ENCODE measurements around the gene ENTR1. TPM values are rescaled to one million over a fixed set of nuclear protein-coding genes. Genes with fewer than 3 reads are reported as not detected.

Gene ENTR1
- total and polyA plus RNA-seq, 10 of the 15 experiments (the other 5 are each of a cell fraction or from before 2014, with no cell fraction given), result 8.2 to 96.4 (median 41.1) TPM

DNA sequence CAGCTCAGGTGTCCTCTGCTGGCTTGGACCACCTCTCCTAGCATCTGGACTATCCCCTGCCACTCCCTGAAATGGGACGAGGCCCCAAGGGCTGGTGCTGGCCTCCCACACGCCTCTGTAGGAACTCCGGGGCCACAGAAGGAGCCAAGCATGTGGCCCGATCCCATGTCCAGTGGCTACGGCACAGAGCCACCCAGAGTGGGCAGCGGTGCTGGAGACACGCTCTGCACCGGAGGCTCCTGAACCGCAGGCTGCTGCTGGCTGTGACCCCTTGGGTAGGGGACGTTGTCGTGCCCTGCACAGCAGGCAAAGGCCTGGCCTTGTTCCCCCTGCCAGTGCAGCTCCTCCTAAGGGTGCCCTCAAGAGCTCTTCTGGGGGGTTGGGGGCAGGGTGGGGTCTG lies 30.5 kb downstream of the ENTR1 start:
- POLR2A ChIA-PET, result no interaction called here
- Histone ChIP-seq H3K36me3 (ENCODE audit: control insufficient read depth in 2 of 2, insufficient read depth in 2 of 2, low read length in 1 of 2) (peaks cover 0 to 34% of the 10 kb centered on the region in 2 experiments; a peak in 3 of 4 replicates), H3K79me2 (ENCODE audit: control insufficient read depth, insufficient read depth, low read length) (no peaks in the 10 kb centered on the region), H3K9ac (ENCODE audit: control insufficient read depth, insufficient read depth, low read length) (no peak overlapping the region), H3K9me3 (replicated peaks; ENCODE audit: control insufficient read depth, insufficient read depth, low read length) (no peaks in the 10 kb centered on the region), H3K4me2 (ENCODE audit: control insufficient read depth, insufficient read depth) (no peak overlapping the region), H3K27me3 (replicated peaks in 1 of 2; ENCODE audit: control insufficient read depth in 2 of 2, insufficient read depth in 2 of 2, low read length in 1 of 2) (no peaks in the 10 kb centered on the region), H3K4me3 (no peak overlapping the region), H3K4me1 (ENCODE audit: control insufficient read depth, insufficient read depth, low read length) (no peaks in the 10 kb centered on the region), H2AFZ (ENCODE audit: control insufficient read depth, low read depth, low read length) (no peak overlapping the region), H3K27ac (ENCODE audit: control insufficient read depth, insufficient read depth) (no peak overlapping the region), H4K20me1 (ENCODE audit: control insufficient read depth, insufficient read depth) (no peaks in the 10 kb centered on the region)
- CTCF ChIA-PET, result no interaction called here
- intact Hi-C loops (cut with micrococcal nuclease; ENCODE audit: unreplicated experiment), result no loop called here
- no peak for TF ChIP-seq FOXM1 (IDR thresholded peaks at IDR 0.05; ENCODE audit: low read depth, low read length)
- TF ChIP-seq, protein P1, sequence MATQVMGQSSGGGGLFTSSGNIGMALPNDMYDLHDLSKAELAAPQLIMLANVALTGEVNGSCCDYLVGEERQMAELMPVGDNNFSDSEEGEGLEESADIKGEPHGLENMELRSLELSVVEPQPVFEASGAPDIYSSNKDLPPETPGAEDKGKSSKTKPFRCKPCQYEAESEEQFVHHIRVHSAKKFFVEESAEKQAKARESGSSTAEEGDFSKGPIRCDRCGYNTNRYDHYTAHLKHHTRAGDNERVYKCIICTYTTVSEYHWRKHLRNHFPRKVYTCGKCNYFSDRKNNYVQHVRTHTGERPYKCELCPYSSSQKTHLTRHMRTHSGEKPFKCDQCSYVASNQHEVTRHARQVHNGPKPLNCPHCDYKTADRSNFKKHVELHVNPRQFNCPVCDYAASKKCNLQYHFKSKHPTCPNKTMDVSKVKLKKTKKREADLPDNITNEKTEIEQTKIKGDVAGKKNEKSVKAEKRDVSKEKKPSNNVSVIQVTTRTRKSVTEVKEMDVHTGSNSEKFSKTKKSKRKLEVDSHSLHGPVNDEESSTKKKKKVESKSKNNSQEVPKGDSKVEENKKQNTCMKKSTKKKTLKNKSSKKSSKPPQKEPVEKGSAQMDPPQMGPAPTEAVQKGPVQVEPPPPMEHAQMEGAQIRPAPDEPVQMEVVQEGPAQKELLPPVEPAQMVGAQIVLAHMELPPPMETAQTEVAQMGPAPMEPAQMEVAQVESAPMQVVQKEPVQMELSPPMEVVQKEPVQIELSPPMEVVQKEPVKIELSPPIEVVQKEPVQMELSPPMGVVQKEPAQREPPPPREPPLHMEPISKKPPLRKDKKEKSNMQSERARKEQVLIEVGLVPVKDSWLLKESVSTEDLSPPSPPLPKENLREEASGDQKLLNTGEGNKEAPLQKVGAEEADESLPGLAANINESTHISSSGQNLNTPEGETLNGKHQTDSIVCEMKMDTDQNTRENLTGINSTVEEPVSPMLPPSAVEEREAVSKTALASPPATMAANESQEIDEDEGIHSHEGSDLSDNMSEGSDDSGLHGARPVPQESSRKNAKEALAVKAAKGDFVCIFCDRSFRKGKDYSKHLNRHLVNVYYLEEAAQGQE (IDR thresholded peaks at IDR 0.05; ENCODE audit: low read depth, low read length), result no peak
- no peak for TF ChIP-seq ZNF274 (IDR thresholded peaks at IDR 0.05; ENCODE audit: insufficient read depth, insufficient read length)
- TF ChIP-seq KDM1A (IDR thresholded peaks at IDR 0.05; ENCODE audit: borderline replicate concordance), result no peak
- no peak for TF ChIP-seq NR2F1 (conservative IDR thresholded peaks at IDR 0.05)
- TF ChIP-seq RAD21 (IDR thresholded peaks at IDR 0.05; ENCODE audit: insufficient read depth, low read depth, low read length), result no peak
- TF ChIP-seq EP300 (IDR thresholded peaks at IDR 0.05; ENCODE audit: borderline replicate concordance in 1 of 2, control insufficient read depth in 1 of 2, low read depth in 2 of 2, low read length in 2 of 2), result no peak
- TF ChIP-seq CBX3 (IDR thresholded peaks at IDR 0.05; ENCODE audit: borderline replicate concordance, low read depth), result no peak
- TF ChIP-seq WRNIP1 (IDR thresholded peaks at IDR 0.05; ENCODE audit: borderline replicate concordance, low read depth, low read length), result no peak
- BruUV-seq (replicated peaks), result no TSS peak
- in situ Hi-C loops (cut with MboI), result no loop called here
- no peak for FAIRE-seq
- 86% methylated on average over 11 of the region's 11 CpGs for WGBS (ENCODE audit: insufficient coverage, insufficient replicate concordance, low lambda C conversion rate, missing lambda C conversion rate)
- ATAC-seq, result no peak
- RAD21 ChIA-PET (ENCODE audit: unreplicated experiment), result no interaction called here
- SMC1A ChIA-PET (ENCODE audit: uncharacterized antibody, unreplicated experiment), result no interaction called here
- DNase-seq (ENCODE audit: low read depth, low spot score), result no peak

Measured in GM12878 (cell line).